G401.6 (cell line): ENCODE data around the gene CHORDC1.
"Not testable (repeated sequence)": the region's sequence is repeated elsewhere in the genome, so short reads cannot be mapped to it uniquely, and the experiment has no call there.

ENCODE experiments used
- FAIRE-seq: peaks from 2 replicates; lab custom pipeline; 2012; peaks lifted over from hg19 to GRCh38; lab: Jason Lieb, UNC

CHORDC1 gene

GRCh38 chr11:90213322-90213721 lies 9.5 kb downstream of the CHORDC1 start:
- FAIRE-seq, result no peak

DNA sequence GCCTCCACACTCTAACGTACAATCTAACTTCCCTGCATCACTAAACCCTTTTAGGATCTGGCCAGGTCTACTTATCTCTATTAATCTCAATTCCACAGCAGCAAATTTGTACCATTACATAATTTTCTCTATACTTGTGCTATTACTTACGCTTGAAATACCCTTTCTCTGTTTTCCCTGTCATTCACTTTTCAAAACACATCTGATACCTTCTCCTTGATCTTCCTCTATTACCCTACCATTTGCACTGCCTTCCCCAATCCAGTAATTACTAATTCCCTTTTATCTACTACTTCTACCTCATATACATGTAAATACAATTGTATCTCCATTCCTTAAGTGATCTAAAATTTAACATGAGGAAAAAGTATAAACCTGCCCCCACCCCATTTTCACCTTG lies 14.0 kb downstream of the CHORDC1 start:
- no peak for FAIRE-seq

GRCh38 chr11:90207992-90208391 lies 14.9 kb downstream of the CHORDC1 start:
- FAIRE-seq, result not testable (repeated sequence)

DNA sequence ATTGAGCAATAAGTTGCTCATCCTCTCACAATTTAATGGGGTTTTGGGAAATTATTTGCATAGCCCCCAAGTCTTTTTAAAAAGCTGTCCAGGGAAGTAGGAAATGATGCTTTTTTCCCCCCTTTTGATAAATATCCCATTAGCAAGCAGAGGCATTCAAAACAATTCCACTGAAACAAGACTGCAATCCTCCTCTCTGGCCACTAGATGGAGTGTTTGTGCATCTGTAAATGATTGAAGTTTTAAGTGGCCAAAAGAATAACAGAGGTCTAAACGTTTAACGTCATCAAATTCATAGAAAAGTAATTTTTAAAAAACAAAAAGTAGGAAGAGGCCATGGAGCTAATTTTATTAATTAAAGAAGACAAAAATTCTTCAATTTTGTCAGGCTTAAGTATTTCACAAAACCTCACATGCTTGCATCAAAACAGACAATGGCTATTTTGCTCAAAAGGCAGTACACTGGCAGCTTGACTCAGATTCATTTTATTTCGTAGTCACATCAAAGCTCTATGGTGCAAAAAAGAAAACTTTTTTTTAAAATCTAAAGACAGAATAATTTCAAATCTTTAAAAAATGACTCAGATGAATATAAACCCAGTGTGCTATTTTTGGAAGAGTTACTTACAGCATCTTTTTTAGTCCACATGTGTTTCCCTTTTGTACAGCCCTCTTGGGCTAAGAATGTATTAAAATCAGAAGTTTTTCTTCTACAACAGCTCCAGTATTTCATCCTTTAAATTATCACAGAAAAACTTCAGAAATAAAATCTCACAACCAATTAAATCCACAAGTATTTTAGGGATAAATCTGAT lies 17.8 kb downstream of the CHORDC1 start:
- FAIRE-seq, result peak; percentile 92

DNA sequence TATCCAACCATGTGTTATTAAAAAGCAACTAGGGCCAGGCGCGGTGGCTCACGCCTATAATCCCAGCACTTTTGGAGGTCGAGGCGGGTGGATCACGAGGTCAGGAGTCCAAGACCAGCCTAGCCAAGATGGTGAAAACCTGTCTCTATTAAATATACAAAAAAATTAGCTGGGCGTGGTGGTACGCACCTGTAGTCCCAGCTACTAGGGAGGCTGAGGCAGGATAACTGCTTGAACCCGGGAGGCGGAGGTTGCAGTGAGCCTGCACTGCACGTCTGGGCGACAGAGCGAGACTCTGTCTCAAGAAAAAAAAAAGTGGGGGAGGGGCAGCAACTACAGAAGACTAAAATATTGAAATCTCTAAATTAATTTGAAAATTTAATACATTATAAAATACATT lies 18.4 kb downstream of the CHORDC1 start:
- FAIRE-seq, result no peak

DNA sequence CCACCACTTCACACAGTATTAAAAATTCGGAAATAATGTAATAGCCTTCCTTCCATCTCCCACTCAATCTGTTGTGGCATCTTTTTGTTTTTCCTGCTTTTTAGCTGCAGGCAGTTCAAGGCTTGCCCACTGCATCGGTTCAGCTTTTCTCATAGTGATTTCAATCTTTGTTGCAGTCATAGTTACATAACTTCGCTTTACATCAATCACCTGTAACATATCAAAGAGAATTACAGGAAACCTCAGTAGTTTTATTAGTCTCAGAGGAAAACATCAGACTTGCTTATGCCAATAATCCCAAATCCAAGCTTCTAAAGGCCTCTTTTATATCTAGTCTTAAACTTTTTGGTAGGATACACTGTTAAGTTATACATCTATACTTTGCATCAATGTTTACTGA lies 20.5 kb downstream of the CHORDC1 start:
- FAIRE-seq, result no peak

DNA sequence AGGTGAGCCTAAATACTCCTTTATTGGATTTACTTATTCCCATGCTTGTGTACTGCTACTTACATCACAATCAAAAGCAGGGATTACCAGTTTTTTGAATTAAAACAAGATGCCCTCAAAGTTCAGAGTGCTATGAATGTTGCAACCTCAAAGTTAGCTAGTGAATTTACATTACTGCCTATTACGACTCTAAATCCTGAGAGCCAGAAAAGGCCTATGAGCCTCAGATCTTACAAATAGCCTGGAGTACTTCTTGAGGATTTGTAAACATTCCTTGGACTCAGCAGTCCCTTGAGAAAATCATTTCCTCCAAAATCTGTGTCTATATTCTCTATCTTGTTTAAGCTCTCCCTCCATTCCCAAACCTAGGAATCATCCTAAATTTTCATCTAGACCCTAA lies 25.5 kb downstream of the CHORDC1 start:
- no peak for FAIRE-seq

DNA sequence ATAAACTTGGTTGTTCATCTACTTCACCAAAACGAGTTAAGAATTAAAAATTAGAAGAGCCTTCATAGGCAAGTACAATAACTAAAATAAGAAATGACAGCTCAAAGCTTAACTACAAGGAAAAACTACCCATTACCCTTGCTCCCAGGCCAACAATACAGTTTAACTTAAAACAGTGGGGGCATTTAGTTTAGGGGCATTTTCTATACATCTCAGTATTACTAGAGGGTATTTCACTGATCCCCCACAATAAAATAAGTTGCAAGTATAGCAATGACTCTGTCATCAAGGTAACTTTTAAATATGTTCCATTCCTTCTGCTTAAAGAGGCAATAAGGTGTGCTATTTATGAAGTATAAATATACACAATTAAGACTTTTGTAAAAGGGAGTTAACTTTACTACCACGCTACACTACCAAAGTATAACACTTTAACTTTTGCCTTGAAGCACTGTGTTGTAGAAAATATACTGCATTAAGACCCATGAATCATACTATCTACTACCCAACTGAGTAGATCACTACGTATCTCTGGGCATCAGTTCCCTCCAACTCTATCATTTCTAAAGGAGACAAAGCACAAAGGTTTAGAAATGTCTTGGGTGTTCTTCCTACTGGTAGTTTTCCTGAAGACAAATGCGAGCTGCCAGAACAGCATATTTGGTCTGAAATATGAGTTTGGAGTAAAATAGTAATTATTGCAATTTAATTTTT lies 29.8 kb downstream of the CHORDC1 start:
- peak; percentile 11 for FAIRE-seq

GRCh38 chr11:90189011-90189410 lies 33.8 kb downstream of the CHORDC1 start:
- no peak for FAIRE-seq

- no peak for FAIRE-seq
Observed at GRCh38 chr11:90187839-90188238, 35.0 kb downstream of the CHORDC1 start.

DNA sequence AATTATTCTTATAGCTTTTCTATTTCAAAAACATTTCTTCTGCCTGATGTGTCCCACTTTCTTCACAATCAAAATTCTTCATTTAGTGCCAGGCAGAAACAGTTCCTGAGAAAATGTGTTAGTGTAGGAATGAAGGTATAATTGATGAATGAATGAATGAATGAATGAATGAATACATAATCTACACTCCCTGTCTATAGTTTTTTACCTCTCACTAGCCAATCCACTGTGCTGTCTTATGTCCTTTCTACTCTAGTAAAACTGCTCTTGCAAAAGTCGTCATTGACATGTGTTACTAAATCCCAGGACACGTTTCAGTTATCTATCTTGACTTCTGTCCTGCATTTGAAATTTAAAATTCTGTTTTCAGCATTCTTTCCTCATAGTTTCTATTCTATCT lies 42.9 kb downstream of the CHORDC1 start:
- no peak for FAIRE-seq

DNA sequence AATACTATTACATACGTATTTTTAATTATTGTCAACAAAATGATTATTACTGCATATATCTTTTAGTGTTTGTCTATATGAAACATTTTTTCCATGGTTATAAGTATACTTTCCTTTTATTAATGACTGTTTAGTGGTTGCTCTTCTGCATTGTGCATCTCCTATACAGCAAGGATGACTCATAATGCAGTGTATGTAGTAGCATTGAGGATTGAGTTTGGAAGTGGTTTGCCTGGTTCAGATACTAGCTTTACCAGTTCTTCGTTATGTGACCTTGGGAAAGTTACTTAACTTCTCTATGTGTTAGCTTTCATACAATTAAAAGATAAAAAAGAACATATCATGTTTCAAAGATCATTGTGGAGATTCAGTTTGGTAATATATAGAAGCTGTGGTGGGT lies 44.1 kb downstream of the CHORDC1 start:
- no peak for FAIRE-seq

GRCh38 chr11:90176069-90176468 lies 46.8 kb downstream of the CHORDC1 start:
- no peak for FAIRE-seq

DNA sequence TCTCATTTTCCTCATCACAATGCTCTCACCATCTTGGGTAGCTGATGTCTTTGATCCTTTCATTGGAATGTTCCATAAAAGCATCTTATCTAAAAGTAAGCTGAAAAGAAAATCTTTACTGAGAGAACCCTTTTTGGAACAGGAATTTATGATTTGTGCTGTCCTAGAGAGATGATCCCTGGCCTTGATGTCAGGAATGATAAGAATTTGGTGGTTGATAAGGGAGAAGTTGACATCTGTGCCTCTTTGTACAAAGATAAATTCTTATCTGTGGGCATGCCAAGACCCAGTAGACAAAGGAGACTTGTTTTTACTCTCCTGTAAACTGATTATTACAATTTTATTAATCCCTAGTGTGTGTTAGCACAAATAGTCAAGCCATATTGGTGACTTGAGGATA lies 51.5 kb downstream of the CHORDC1 start:
- FAIRE-seq, result no peak

GRCh38 chr11:90168571-90168970 lies 54.3 kb downstream of the CHORDC1 start:
- no peak for FAIRE-seq

- FAIRE-seq, result not testable (repeated sequence)
Observed at GRCh38 chr11:90167704-90168103, 55.1 kb downstream of the CHORDC1 start.

DNA sequence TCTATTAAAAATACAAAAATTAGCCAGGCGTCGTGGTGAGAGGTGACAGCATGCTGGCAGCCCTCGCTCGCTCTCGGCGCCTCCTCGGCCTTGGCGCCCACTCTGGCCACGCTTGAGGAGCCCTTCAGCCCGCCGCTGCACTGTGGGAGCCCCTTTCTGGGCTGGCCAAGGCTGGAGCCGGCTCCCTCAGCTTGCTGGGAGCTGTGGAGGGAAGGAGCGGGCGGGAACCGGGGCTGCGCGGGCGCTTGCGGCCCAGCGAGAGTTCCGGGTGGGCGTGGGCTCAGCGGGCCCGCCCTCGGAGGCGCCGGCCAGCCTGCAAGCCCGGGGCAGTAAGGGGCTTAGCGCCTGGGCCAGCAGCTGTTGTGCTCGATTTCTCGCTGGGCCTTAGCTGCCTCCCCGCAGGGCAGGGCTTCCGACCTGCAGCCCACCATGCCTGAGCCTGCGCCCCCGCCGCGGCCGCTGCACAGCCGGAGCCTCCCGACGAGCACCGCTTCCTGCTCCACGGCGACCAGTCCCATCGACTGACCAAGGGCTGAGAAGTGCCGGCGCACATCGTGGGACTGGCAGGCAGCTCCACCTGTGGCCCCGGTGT lies 55.8 kb downstream of the CHORDC1 start:
- not testable (repeated sequence) for FAIRE-seq
